WTC11 (cell line): ENCODE data around the gene PIWIL1. TPM values are rescaled to one million over a fixed set of nuclear protein-coding genes. Genes with fewer than 3 reads are reported as not detected.

Experiments used
- ATAC-seq: fragments of 200-7000 bp; cut with Tn5 transposase; 2 replicates; pipeline ENCODE4 v1.10.0; 2021; ENCODE audit warnings: mild to moderate bottlenecking, moderate library complexity
- CTCF ChIA-PET: fragments of 300-600 bp; sonication (Branson Sonifier 250); formaldehyde crosslinking; loops from one replicate; lab custom pipeline; 2021; ENCODE audit warnings: antibody characterized with exemption; lab: Charles Lee
- POLR2A ChIA-PET: fragments of 350-600 bp; sonication (Branson Sonifier 250); formaldehyde crosslinking; loops from one replicate; lab custom pipeline; 2021; ENCODE audit warnings: antibody characterized with exemption; lab: Charles Lee
- DNase-seq: peaks from one replicate; pipeline ENCODE4 v3.0.0; 2021; ENCODE audit warnings: low spot score
- H3K27ac Mint-ChIP-seq: 2 replicates; pipeline ENCODE4 v1.8.0; 2021; ENCODE audit warnings: mixed read lengths
- H3K27me3 Mint-ChIP-seq: 2 replicates; pipeline ENCODE4 v1.8.0; 2021; ENCODE audit warnings: low read depth, mild to moderate bottlenecking, moderate library complexity, mixed read lengths
- H3K36me3 Mint-ChIP-seq: 2 replicates; pipeline ENCODE4 v1.8.0; 2021; ENCODE audit warnings: mixed read lengths
- H3K4me1 Mint-ChIP-seq: 2 replicates; pipeline ENCODE4 v1.8.0; 2022; ENCODE audit warnings: mixed read lengths
- H3K4me3 Mint-ChIP-seq: 2 replicates; pipeline ENCODE4 v1.8.0; 2021; ENCODE audit warnings: mild to moderate bottlenecking, moderate library complexity, mixed read lengths
- H3K9me3 Mint-ChIP-seq: 2 replicates; pipeline ENCODE4 v1.8.0; 2021; ENCODE audit warnings: mixed read lengths
- FOXK1 ChIP-seq: sonication (generic); formaldehyde crosslinking; IDR thresholded peaks from 2 replicates; pipeline ENCODE4 v1.8.0; 2022; ENCODE audit warnings: mild to moderate bottlenecking, moderate library complexity, missing genetic modification reagents
- FOXP1 ChIP-seq: sonication (generic); formaldehyde crosslinking; IDR thresholded peaks from 2 replicates; pipeline ENCODE4 v1.8.0; 2022; ENCODE audit warnings: missing genetic modification reagents, mild to moderate bottlenecking, moderate library complexity, borderline replicate concordance
- GRHL2 ChIP-seq: fragments of 250-450 bp; sonication (Bioruptor Pico); IDR thresholded peaks from 2 replicates; pipeline ENCODE4 v1.8.0; 2022; ENCODE audit warnings: mild to moderate bottlenecking, moderate library complexity; ENCODE audit not compliant: insufficient replicate concordance, severe bottlenecking
- JAZF1 ChIP-seq: fragments of 250-450 bp; sonication (Bioruptor Pico); IDR thresholded peaks from 2 replicates; pipeline ENCODE4 v1.9.0; 2021; ENCODE audit warnings: moderate library complexity, mild to moderate bottlenecking, inconsistent platforms
- KAT7 ChIP-seq: sonication (generic); formaldehyde crosslinking; IDR thresholded peaks from 2 replicates; pipeline ENCODE4 v1.8.1; 2023; ENCODE audit warnings: missing genetic modification reagents, mild to moderate bottlenecking, borderline replicate concordance
- MXD4 ChIP-seq: fragments of 250-450 bp; sonication (Bioruptor Pico); IDR thresholded peaks from 2 replicates; pipeline ENCODE4 v1.8.0; 2021; ENCODE audit warnings: mild to moderate bottlenecking, moderate library complexity, borderline replicate concordance
- NR3C1 ChIP-seq: sonication (generic); formaldehyde crosslinking; conservative IDR thresholded peaks from 2 replicates; pipeline ENCODE4 v1.8.1; 2023; ENCODE audit warnings: low read depth, mild to moderate bottlenecking, missing genetic modification reagents
- RELA ChIP-seq: sonication (generic); formaldehyde crosslinking; IDR thresholded peaks from 2 replicates; pipeline ENCODE4 v1.8.1; 2022; ENCODE audit warnings: missing genetic modification reagents, mild to moderate bottlenecking, borderline replicate concordance
- SMAD3 ChIP-seq: sonication (generic); formaldehyde crosslinking; IDR thresholded peaks from 2 replicates; pipeline ENCODE4 v1.8.0; 2022; ENCODE audit warnings: missing genetic modification reagents, mild to moderate bottlenecking, borderline replicate concordance
- SMAD4 ChIP-seq: sonication (generic); formaldehyde crosslinking; IDR thresholded peaks from 2 replicates; pipeline ENCODE4 v1.8.0; 2022; ENCODE audit warnings: mild to moderate bottlenecking, missing genetic modification reagents
- SOX15 ChIP-seq: fragments of 250-450 bp; sonication (Bioruptor Pico); IDR thresholded peaks from 2 replicates; pipeline ENCODE4 v1.9.0; 2021; ENCODE audit warnings: mild to moderate bottlenecking
- TEAD4 ChIP-seq: sonication (generic); formaldehyde crosslinking; IDR thresholded peaks from 2 replicates; pipeline ENCODE4 v1.8.0; 2022; ENCODE audit warnings: mild to moderate bottlenecking, missing genetic modification reagents
- ZNF121 ChIP-seq: sonication (generic); formaldehyde crosslinking; IDR thresholded peaks from 2 replicates; pipeline ENCODE4 v1.8.0; 2023; ENCODE audit warnings: missing genetic modification reagents
- ZNF219 ChIP-seq: sonication (generic); formaldehyde crosslinking; IDR thresholded peaks from 2 replicates; pipeline ENCODE4 v1.8.0; 2023; ENCODE audit warnings: missing genetic modification reagents, mild to moderate bottlenecking, borderline replicate concordance
- ZNF317 ChIP-seq: sonication (generic); formaldehyde crosslinking; IDR thresholded peaks from 2 replicates; pipeline ENCODE4 v1.8.1; 2023; ENCODE audit warnings: low read depth, mild to moderate bottlenecking, moderate library complexity, missing genetic modification reagents, borderline replicate concordance
- ZNF416 ChIP-seq: fragments of 250-450 bp; sonication (Bioruptor Pico); IDR thresholded peaks from 2 replicates; pipeline ENCODE4 v1.9.0; 2021; ENCODE audit warnings: mild to moderate bottlenecking, inconsistent platforms
- total RNA-seq: library from RNA; stranded (reverse); gene quantifications from 3 replicates; pipeline ENCODE4 v1.2.3, GENCODE V29; 2021
- TF ChIP-seq, protein P1 (sequence below): fragments of 250-450 bp; sonication (Bioruptor Pico); conservative IDR thresholded peaks from 2 replicates; pipeline ENCODE4 v1.9.0; 2021; ENCODE audit warnings: mild to moderate bottlenecking
- TF ChIP-seq, protein P2 (sequence below): fragments of 250-450 bp; sonication (Bioruptor Pico); IDR thresholded peaks from 2 replicates; pipeline ENCODE4 v1.8.0; 2021; ENCODE audit warnings: mild to moderate bottlenecking
- TF ChIP-seq, protein P3 (sequence below): sonication (generic); formaldehyde crosslinking; conservative IDR thresholded peaks from 2 replicates; pipeline ENCODE4 v1.8.1; 2022; ENCODE audit warnings: mild to moderate bottlenecking, missing genetic modification reagents
- TF ChIP-seq, protein P4 (sequence below): sonication (generic); formaldehyde crosslinking; IDR thresholded peaks from 2 replicates; pipeline ENCODE4 v1.8.1; 2023; ENCODE audit warnings: mild to moderate bottlenecking, missing genetic modification reagents, moderate library complexity
- TF ChIP-seq, protein P5 (sequence below): sonication (generic); formaldehyde crosslinking; IDR thresholded peaks from 2 replicates; pipeline ENCODE4 v1.8.1; 2023; ENCODE audit warnings: mild to moderate bottlenecking, missing genetic modification reagents
- TF ChIP-seq, protein P6 (sequence below): sonication (generic); formaldehyde crosslinking; IDR thresholded peaks from 2 replicates; pipeline ENCODE4 v1.8.1; 2022; ENCODE audit warnings: mild to moderate bottlenecking, missing genetic modification reagents, moderate library complexity, borderline replicate concordance
- TF ChIP-seq, protein P7 (sequence below): fragments of 200-600 bp; IDR thresholded peaks from 2 replicates; pipeline ENCODE4 v1.8.0; 2022; ENCODE audit warnings: antibody characterized with exemption

The PIWIL1 gene
- total RNA-seq, 1 experiment from 2014 or later: not detected

DNA sequence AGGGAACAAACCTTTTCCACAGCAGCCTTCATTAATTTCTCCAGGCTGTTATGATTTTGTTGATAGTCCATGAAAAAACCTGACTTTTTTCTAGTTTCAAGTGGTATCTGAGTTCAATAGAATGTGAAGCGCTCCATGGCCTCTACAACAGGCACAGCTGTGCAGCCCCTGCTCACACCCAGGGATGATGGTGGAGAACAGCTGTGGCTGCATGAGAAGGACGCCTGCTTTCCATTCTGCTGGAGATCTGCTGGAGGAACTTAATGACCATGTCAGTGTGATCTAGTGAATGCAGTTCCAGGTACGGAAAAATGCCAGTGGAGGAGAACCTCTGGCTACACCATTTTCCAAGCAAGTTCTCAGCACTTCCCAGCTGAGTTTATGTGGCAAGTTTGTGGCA, 80.6 kb downstream of the PIWIL1 start:
- CTCF ChIA-PET: no interaction called here

DNA sequence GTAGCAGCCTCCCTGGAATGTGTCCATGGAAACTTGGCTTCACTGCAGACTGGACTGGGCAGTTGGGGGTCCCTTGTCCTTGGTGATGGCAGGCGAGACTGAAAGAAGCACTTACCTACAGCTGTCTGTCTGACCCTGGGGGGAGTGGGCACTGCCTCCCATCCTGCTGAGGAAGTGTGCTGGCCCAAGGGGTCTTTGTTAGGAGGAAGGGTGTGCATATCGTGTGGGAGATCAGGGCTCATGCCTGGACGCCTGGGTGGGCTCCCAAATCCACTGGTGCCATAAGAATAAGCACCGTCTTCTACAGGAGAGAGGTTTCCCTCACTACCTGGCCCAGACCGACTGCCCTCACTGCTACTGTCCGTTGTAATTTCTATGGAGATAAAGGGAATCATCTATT, 81.4 kb downstream of the PIWIL1 start:
- Mint-ChIP-seq H3K27me3 (no peaks in the 10 kb centered on the region), H3K27ac (no peak overlapping the region), H3K9me3 (no peaks in the 10 kb centered on the region), H3K4me1 (0 out of 2 replicates have a peak, but pooled peaks cover 3% of the 10 kb centered on the region), H3K36me3 (no peaks in the 10 kb centered on the region)
- ChIA-PET CTCF (no interaction called here), POLR2A (no interaction called here)
- ATAC-seq (no peak), DNase-seq (no peak)
- TF ChIP-seq ZNF317 (CRISPR knock-in tag): no peak
- TF ChIP-seq, protein P1, sequence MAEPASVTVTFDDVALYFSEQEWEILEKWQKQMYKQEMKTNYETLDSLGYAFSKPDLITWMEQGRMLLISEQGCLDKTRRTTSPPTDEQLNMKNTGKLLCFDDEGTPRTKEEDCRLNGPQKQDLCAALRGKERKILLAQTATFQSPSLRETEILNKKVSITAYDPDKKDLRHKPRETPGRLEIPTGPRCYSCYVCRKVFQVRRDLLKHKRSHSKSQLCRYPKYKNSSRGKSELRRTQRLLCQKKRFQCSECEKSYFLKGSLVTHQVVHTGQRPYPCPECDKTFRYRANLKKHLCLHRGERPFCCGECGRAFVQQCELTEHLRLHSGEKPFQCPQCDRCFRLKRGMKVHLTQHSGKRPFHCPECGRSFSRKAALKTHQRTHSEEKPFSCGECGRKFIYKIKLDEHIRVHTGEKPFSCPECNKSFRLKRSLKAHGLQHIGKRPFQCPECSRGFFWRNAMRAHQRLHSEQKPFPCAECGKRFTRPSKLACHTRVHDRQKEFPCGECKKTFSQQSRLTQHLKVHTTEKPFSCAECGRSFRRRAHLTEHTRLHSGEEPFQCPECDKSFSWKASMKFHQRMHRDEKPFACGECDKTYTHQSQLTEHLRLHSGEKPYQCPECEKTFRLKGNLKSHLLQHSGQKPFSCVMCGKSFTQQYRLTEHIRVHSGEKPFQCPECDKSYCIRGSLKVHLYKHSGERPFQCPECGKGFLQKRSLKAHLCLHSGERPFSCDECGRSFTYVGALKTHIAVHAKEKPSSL (CRISPR knock-in tag): no peak
- TF ChIP-seq TEAD4 (CRISPR knock-in tag): no peak
- no peak for TF ChIP-seq SMAD4 (CRISPR knock-in tag)
- TF ChIP-seq ZNF121 (CRISPR knock-in tag): no peak
- TF ChIP-seq JAZF1: no peak
- no peak for TF ChIP-seq RELA (CRISPR knock-in tag)
- TF ChIP-seq, all 79 proteins: peak for 0
- H3K4me3 Mint-ChIP-seq: no peak overlapping the region

More for the DNA sequence above, 80.6 kb downstream of the PIWIL1 start:
- no peaks in the 10 kb centered on the region for H3K4me1 Mint-ChIP-seq
- no peak for DNase-seq
- no peaks in the 10 kb centered on the region for H3K9me3 Mint-ChIP-seq
- H3K36me3 Mint-ChIP-seq: no peaks in the 10 kb centered on the region
- H3K27ac Mint-ChIP-seq: no peak overlapping the region
- POLR2A ChIA-PET: no interaction called here
- TF ChIP-seq, protein P1 (CRISPR knock-in tag): no peak
- TF ChIP-seq FOXK1 (CRISPR knock-in tag): no peak
- no peak for TF ChIP-seq JAZF1
- TF ChIP-seq, protein P2, sequence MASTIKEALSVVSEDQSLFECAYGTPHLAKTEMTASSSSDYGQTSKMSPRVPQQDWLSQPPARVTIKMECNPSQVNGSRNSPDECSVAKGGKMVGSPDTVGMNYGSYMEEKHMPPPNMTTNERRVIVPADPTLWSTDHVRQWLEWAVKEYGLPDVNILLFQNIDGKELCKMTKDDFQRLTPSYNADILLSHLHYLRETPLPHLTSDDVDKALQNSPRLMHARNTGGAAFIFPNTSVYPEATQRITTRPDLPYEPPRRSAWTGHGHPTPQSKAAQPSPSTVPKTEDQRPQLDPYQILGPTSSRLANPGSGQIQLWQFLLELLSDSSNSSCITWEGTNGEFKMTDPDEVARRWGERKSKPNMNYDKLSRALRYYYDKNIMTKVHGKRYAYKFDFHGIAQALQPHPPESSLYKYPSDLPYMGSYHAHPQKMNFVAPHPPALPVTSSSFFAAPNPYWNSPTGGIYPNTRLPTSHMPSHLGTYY (CRISPR knock-in tag): no peak
- TF ChIP-seq, protein P3, sequence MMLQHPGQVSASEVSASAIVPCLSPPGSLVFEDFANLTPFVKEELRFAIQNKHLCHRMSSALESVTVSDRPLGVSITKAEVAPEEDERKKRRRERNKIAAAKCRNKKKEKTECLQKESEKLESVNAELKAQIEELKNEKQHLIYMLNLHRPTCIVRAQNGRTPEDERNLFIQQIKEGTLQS (CRISPR knock-in tag): no peak
- no peak for TF ChIP-seq FOXP1 (CRISPR knock-in tag)
- TF ChIP-seq SMAD3 (CRISPR knock-in tag): no peak
- TF ChIP-seq ZNF416 (CRISPR knock-in tag): no peak
- TF ChIP-seq ZNF121 (CRISPR knock-in tag): no peak
- TF ChIP-seq, protein P4, sequence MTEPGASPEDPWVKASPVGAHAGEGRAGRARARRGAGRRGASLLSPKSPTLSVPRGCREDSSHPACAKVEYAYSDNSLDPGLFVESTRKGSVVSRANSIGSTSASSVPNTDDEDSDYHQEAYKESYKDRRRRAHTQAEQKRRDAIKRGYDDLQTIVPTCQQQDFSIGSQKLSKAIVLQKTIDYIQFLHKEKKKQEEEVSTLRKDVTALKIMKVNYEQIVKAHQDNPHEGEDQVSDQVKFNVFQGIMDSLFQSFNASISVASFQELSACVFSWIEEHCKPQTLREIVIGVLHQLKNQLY (CRISPR knock-in tag): no peak
- TF ChIP-seq, protein P5, sequence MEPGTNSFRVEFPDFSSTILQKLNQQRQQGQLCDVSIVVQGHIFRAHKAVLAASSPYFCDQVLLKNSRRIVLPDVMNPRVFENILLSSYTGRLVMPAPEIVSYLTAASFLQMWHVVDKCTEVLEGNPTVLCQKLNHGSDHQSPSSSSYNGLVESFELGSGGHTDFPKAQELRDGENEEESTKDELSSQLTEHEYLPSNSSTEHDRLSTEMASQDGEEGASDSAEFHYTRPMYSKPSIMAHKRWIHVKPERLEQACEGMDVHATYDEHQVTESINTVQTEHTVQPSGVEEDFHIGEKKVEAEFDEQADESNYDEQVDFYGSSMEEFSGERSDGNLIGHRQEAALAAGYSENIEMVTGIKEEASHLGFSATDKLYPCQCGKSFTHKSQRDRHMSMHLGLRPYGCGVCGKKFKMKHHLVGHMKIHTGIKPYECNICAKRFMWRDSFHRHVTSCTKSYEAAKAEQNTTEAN (CRISPR knock-in tag): no peak
- TF ChIP-seq NR3C1: no peak
- no peak for TF ChIP-seq SOX15 (CRISPR knock-in tag)
- TF ChIP-seq ZNF219 (CRISPR knock-in tag): no peak
- TF ChIP-seq, protein P6, sequence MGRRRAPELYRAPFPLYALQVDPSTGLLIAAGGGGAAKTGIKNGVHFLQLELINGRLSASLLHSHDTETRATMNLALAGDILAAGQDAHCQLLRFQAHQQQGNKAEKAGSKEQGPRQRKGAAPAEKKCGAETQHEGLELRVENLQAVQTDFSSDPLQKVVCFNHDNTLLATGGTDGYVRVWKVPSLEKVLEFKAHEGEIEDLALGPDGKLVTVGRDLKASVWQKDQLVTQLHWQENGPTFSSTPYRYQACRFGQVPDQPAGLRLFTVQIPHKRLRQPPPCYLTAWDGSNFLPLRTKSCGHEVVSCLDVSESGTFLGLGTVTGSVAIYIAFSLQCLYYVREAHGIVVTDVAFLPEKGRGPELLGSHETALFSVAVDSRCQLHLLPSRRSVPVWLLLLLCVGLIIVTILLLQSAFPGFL (CRISPR knock-in tag): no peak
- TF ChIP-seq KAT7 (CRISPR knock-in tag): no peak
- TF ChIP-seq MXD4: no peak
- TF ChIP-seq GRHL2 (CRISPR knock-in tag): no peak
- TF ChIP-seq, protein P7, sequence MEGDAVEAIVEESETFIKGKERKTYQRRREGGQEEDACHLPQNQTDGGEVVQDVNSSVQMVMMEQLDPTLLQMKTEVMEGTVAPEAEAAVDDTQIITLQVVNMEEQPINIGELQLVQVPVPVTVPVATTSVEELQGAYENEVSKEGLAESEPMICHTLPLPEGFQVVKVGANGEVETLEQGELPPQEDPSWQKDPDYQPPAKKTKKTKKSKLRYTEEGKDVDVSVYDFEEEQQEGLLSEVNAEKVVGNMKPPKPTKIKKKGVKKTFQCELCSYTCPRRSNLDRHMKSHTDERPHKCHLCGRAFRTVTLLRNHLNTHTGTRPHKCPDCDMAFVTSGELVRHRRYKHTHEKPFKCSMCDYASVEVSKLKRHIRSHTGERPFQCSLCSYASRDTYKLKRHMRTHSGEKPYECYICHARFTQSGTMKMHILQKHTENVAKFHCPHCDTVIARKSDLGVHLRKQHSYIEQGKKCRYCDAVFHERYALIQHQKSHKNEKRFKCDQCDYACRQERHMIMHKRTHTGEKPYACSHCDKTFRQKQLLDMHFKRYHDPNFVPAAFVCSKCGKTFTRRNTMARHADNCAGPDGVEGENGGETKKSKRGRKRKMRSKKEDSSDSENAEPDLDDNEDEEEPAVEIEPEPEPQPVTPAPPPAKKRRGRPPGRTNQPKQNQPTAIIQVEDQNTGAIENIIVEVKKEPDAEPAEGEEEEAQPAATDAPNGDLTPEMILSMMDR: no peak
- no peak overlapping the region for H3K4me3 Mint-ChIP-seq
- H3K27me3 Mint-ChIP-seq: no peaks in the 10 kb centered on the region
- ATAC-seq: no peak
